GM18505 (cell line): ENCODE data around the gene HGS.
A peak's percentile ranks its signal among the peaks of the same experiment; 100 is the strongest.

ENCODE experiments used
- ATAC-seq: cut with Tn5 transposase; IDR thresholded peaks from one replicate; pipeline ENCODE4 v1.9.1; 2021; ENCODE audit not compliant: unreplicated experiment
- POLR2A ChIP-seq: IDR thresholded peaks from 4 replicates; pipeline ENCODE4 v1.6.1; 2011; ENCODE audit warnings: borderline replicate concordance; ENCODE audit not compliant: insufficient read depth, insufficient read length; ENCODE audit errors: extremely low read depth

Gene HGS

DNA sequence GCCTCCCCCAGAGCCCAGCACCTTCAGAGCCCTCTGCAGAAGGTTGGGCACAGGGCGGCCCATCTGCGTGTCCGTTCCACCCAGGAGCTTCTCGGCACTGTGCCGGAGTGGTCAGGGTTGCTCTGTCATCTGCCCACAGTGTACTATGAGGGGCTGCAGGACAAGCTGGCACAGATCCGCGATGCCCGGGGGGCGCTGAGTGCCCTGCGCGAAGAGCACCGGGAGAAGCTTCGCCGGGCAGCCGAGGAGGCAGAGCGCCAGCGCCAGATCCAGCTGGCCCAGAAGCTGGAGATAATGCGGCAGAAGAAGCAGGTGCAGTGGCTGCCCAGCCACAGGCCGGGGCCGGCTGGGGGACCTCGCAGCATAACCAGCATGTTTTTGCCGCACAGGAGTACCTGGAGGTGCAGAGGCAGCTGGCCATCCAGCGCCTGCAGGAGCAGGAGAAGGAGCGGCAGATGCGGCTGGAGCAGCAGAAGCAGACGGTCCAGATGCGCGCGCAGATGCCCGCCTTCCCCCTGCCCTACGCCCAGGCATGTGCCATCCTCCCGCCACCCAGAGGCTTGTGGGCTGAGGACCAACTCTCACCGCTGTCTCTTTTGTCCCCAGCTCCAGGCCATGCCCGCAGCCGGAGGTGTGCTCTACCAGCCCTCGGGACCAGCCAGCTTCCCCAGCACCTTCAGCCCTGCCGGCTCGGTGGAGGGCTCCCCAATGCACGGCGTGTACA is 12.6 kb downstream of the HGS start:
- ATAC-seq, result no peak
- TF ChIP-seq POLR2A, result peak; percentile 11

DNA sequence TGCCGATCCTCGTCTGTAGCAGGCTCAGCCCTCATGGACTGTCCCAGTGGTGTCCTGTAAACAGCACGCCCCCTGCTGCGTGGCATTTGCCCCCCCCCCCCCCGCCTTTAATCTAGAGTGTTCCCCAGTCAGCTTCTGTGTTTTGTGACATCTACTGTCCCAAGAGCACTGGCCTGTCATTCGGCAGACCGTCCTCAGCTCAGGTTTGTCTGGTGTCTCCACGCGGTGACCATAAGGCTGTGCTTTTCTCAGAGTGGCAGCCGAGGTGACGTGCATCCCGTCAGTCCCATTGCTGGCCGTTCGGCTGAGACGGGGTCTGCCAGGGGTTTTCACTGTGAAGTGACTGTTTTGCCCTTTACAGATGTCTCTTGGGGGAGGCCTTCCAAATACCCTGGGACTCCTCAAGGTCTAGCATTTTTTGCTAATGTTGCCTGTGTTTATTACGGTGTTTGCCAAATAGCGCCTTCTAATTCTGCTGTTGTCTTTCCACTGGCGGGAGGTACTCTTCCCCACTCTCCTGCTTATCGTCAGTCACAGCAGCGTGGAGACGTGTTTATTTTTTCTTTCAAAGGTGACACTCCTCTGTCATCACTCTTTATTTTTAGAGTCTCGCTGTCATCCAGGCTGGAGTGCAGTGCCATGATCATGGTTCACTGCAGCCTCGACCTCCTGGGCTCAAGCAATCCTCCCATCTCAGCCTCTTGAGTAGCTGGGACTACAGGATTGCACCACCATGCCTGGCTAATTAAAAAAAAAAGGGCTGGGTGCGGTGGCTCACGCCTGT is 13.6 kb downstream of the HGS start:
- ATAC-seq, result no peak
- TF ChIP-seq POLR2A, result no peak

DNA sequence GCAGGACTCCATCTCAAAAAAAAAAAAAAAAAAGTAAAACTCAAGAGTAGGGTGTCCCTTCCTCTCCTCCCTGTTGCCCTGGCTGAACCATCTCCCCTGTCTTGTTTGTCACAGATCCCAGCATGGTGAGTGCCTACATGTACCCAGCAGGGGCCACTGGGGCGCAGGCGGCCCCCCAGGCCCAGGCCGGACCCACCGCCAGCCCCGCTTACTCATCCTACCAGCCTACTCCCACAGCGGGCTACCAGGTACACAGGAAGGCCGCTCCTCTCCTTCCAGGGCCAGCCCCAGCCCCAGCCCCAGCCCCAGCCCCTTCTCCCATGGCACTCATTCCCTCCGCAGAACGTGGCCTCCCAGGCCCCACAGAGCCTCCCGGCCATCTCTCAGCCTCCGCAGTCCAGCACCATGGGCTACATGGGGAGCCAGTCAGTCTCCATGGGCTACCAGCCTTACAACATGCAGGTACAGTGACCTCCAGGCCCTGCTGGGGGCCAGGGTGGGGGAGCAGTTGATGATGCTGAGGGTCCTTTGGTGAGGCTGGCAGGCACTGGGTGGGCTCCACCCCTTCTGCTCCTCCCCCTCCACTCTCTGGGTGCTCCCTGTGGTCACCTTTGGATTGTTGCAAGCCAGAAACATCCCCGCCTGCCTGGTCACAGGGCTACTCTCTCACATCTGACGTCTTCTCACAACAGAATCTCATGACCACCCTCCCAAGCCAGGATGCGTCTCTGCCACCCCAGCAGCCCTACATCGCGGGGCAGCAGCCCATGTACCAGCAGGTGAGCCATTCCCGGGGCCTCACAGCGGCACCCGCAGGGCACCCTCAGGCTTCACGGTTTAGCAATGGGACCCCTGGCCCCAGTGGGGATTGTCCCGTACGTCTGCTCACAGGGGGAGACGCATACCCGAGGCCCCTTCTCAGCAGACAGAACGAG is 16.8 kb downstream of the HGS start:
- TF ChIP-seq POLR2A, result peak; percentile 8
- ATAC-seq, result no peak

GRCh38 chr17:81701288-81702071 is 17.7 kb downstream of the HGS start:
- ATAC-seq, result no peak
- no peak for TF ChIP-seq POLR2A

- peak; percentile 83 for ATAC-seq
- peak; percentile 96 for TF ChIP-seq POLR2A
Observed at GRCh38 chr17:81702934-81703746, 19.3 kb downstream of the HGS start, which contains the start of gene MRPL12. TSS of gene MRPL12 (plus strand) at chr17:81703367. CDS start at chr17:81703502, 135 bp downstream.

DNA sequence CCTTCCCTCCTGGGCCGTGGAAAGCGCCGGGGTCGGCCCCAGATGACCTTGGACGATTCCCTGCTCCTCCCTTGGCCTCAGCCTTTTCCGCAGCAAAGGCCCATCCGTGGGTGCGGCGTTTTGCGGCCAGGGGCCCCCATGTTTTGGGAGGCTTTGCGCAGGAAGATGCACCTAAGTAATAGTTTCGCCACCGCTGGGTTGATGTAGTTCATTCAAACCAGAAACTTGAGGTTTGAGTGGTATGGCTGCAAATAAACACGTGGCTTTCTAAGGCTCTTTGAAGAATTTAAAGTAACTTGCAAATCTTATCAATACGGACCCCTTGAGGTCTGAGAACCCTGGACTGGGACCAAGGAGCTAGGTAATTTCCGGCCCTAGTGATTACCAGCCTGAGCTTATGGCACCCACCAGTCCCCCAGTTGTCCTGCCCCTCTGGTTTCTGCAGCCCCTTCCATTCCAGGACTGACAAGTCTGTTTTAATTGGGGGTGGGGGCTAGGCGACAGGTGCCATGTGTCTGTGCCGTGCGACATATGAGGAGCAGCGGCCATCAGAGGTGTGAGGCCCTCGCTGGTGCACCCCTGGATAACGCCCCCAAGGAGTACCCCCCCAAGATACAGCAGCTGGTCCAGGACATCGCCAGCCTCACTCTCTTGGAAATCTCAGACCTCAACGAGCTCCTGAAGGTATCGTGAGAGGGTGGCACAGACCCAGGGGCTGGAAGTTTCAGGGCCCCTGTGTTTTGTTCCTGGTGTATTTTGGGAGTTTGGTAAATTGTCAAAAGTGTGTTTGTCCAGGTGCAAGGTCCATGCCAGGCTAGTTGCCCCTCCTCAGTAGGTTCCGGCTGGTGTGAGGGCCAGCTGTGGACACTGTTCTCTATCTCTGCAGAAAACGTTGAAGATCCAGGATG is 20.2 kb downstream of the HGS start:
- no peak for ATAC-seq
- no peak for TF ChIP-seq POLR2A

DNA sequence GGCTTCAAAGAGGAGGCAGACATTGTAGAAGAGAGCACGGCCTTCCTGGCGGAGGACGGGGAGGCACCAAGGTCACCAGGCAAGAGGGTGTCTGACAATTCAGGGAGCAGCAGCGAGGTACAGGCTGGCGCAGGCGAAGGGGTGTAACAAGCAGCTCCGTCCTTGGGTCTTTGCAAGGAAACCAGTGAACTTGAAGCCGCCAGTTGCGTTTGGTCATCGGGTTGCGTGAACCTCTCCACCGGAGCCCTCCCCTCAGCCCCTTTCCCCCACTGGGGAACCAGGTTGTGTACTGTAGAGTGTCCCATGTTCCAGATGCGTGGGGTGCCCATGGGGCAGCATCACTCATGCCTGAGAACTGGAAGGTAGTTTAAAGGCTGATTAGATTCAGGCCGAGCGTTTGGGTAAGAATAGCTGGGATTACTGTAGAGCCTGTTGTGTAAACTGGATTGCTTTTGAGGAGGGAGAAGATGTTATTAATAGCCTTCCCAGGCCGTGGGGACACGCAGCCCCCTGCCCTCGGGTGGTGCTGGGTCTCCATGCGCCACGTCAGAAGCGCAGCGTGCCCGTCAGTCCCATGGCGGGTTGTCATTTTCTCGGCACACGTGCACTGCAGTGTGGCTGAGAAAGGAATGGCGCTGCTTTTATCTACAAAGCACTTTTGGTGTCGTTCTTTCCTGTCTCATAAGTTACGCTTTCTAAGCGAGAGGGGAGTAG is 21.9 kb downstream of the HGS start:
- no peak for ATAC-seq
- TF ChIP-seq POLR2A, result no peak

- TF ChIP-seq POLR2A, result no peak
- no peak for ATAC-seq
Observed at GRCh38 chr17:81706232-81706611, 22.4 kb downstream of the HGS start.

- no peak for ATAC-seq
Observed at GRCh38 chr17:81706757-81707624, 23.2 kb downstream of the HGS start.

More at GRCh38 chr17:81706757-81707624, 23.2 kb downstream of the HGS start:
- TF ChIP-seq POLR2A, result no peak
